IMR-90 (cell line): Measurements from ENCODE around the gene FRZB. TPM values are rescaled to one million over a fixed set of nuclear protein-coding genes. Genes with fewer than 3 reads are reported as not detected.

Experiments
- ATAC-seq: fragments of 200-7000 bp; cut with Tn5 transposase; 2 replicates; pipeline ENCODE4 v1.9.1; 2020; ENCODE audit warnings: low read depth, mild to moderate bottlenecking, moderate library complexity
- BruUV-seq: library from RNA; stranded (reverse); fragments of 400-500 nt; replicated peaks from 2 replicates; lab custom pipeline; 2021; lab: Mats Ljungman, UMichigan
- CTCF ChIA-PET: fragments of 300-600 bp; formaldehyde crosslinking; extraction: SDS; loops from one replicate; lab custom pipeline; 2021; ENCODE audit warnings: antibody characterized with exemption; lab: Yijun Ruan, JAX
- POLR2A ChIA-PET: fragments of 300-600 bp; sonication (Branson Sonifier 250); formaldehyde crosslinking; loops from one replicate; lab custom pipeline; 2022; ENCODE audit warnings: antibody characterized with exemption; ENCODE audit not compliant: unreplicated experiment; lab: Charles Lee
- DNase-seq: peaks from one replicate; pipeline ENCODE4 v3.0.0; 2013
- H2AFZ ChIP-seq: replicated peaks from 2 replicates; pipeline ENCODE3; 2013; ENCODE audit warnings: low read length, mild to moderate bottlenecking; ENCODE audit not compliant: poor library complexity
- H2AK5ac ChIP-seq: 2 replicates; pipeline ENCODE4 v1.6.1; 2013; ENCODE audit warnings: low read depth, low read length, inconsistent platforms
- H2AK9ac ChIP-seq: replicated peaks from 2 replicates; pipeline ENCODE3; 2013; ENCODE audit warnings: mild to moderate bottlenecking, low read depth, low read length, moderate library complexity; ENCODE audit not compliant: poor library complexity
- H2BK120ac ChIP-seq: 2 replicates; pipeline ENCODE4 v1.6.1; 2013; ENCODE audit warnings: low read depth, low read length, inconsistent platforms
- H2BK15ac ChIP-seq: 3 replicates; pipeline ENCODE4 v1.6.1; 2013; ENCODE audit warnings: low read depth, low read length, inconsistent platforms
- H2BK20ac ChIP-seq: 2 replicates; pipeline ENCODE4 v1.6.1; 2013; ENCODE audit warnings: low read depth, mild to moderate bottlenecking, inconsistent platforms, low read length, moderate library complexity
- H2BK5ac ChIP-seq: 2 replicates; pipeline ENCODE4 v1.6.1; 2013; ENCODE audit warnings: mild to moderate bottlenecking, low read depth, low read length, inconsistent platforms; ENCODE audit not compliant: poor library complexity, severe bottlenecking
- H3K14ac ChIP-seq: replicated peaks from 2 replicates; pipeline ENCODE4 v1.6.1; 2013; ENCODE audit warnings: low read depth, low read length, inconsistent platforms
- H3K18ac ChIP-seq: 2 replicates; pipeline ENCODE4 v1.6.1; 2013; ENCODE audit warnings: low read depth, low read length, control low read depth
- H3K23ac ChIP-seq: 2 replicates; pipeline ENCODE4 v1.6.1; 2013; ENCODE audit warnings: low read depth, low read length, inconsistent platforms
- H3K27ac ChIP-seq: 2 replicates; pipeline ENCODE4 v1.5.1; 2013; ENCODE audit warnings: mild to moderate bottlenecking, control low read depth, low read length; ENCODE audit not compliant: insufficient read depth
- H3K27me3 ChIP-seq: 2 replicates; pipeline ENCODE4 v1.6.1; 2013; ENCODE audit warnings: low read length; ENCODE audit not compliant: control insufficient read depth, insufficient read depth
- H3K36me3 ChIP-seq: 2 replicates; pipeline ENCODE4 v1.6.1; 2013; ENCODE audit warnings: low read length, mixed read lengths; ENCODE audit not compliant: control insufficient read depth, insufficient read depth
- H3K4ac ChIP-seq: 2 replicates; pipeline ENCODE4 v1.6.1; 2013; ENCODE audit warnings: low read depth, low read length, inconsistent platforms
- H3K4me1 ChIP-seq: 2 replicates; pipeline ENCODE4 v1.6.1; 2013; ENCODE audit warnings: low read length, mixed read lengths; ENCODE audit not compliant: control insufficient read depth, insufficient read depth
- H3K4me2 ChIP-seq: 2 replicates; pipeline ENCODE4 v1.6.1; 2013; ENCODE audit warnings: low read depth, mild to moderate bottlenecking, control low read depth, low read length, moderate library complexity
- H3K4me3 ChIP-seq: 2 replicates; pipeline ENCODE4 v1.5.1; 2013; ENCODE audit warnings: low read depth, mild to moderate bottlenecking, control low read depth, low read length, moderate library complexity; ENCODE audit not compliant: insufficient read depth
- H3K56ac ChIP-seq: 2 replicates; pipeline ENCODE4 v1.6.1; 2013; ENCODE audit warnings: low read length, inconsistent platforms; ENCODE audit not compliant: insufficient read depth; ENCODE audit errors: extremely low read depth
- H3K79me1 ChIP-seq, 2 experiments: 2 replicates each; pipeline ENCODE4 v1.6.1; 2013; ENCODE audit warnings: low read length in 2 of 2, inconsistent platforms in 1 of 2, low read depth in 1 of 2
- H3K9ac ChIP-seq: 2 replicates; pipeline ENCODE4 v1.6.1; 2013; ENCODE audit warnings: low read depth, low read length, control low read depth
- H3K9me1 ChIP-seq: 2 replicates; pipeline ENCODE4 v1.6.1; 2013; ENCODE audit warnings: low read length, inconsistent platforms; ENCODE audit not compliant: insufficient read depth
- H3K9me3 ChIP-seq: 2 replicates; pipeline ENCODE4 v1.6.1; 2013; ENCODE audit warnings: low read length; ENCODE audit not compliant: control insufficient read depth, insufficient read depth
- H4K20me1 ChIP-seq: 2 replicates; pipeline ENCODE4 v1.6.1; 2013; ENCODE audit warnings: low read length, inconsistent platforms; ENCODE audit not compliant: insufficient read depth
- H4K5ac ChIP-seq: 2 replicates; pipeline ENCODE4 v1.6.1; 2013; ENCODE audit warnings: mild to moderate bottlenecking, low read depth, low read length, control low read depth
- H4K8ac ChIP-seq, 2 experiments: 2 replicates each; pipeline ENCODE4 v1.6.1; 2013; ENCODE audit warnings: low read depth in 2 of 2, low read length in 2 of 2, control low read depth in 1 of 2, inconsistent platforms in 1 of 2
- H4K91ac ChIP-seq: 2 replicates; pipeline ENCODE4 v1.6.1; 2013; ENCODE audit warnings: low read depth, low read length, inconsistent platforms; ENCODE audit not compliant: insufficient read depth
- BHLHE40 ChIP-seq: fragments of 150-350 bp; IDR thresholded peaks from 2 replicates; pipeline ENCODE4 v1.6.1; 2016; ENCODE audit warnings: mild to moderate bottlenecking, low read depth, low read length
- CEBPB ChIP-seq: IDR thresholded peaks from 2 replicates; pipeline ENCODE4 v1.6.1; 2012; ENCODE audit warnings: low read depth, low read length, improper control_type of control experiment
- CHD1 ChIP-seq: IDR thresholded peaks from 2 replicates; pipeline ENCODE4 v1.6.1; 2012; ENCODE audit warnings: low read depth, low read length, improper control_type of control experiment
- MAFK ChIP-seq: IDR thresholded peaks from 2 replicates; pipeline ENCODE4 v1.6.1; 2012; ENCODE audit warnings: low read depth, low read length, improper control_type of control experiment
- MAZ ChIP-seq: IDR thresholded peaks from 2 replicates; pipeline ENCODE4 v1.6.1; 2012; ENCODE audit warnings: low read depth, mild to moderate bottlenecking, low read length, improper control_type of control experiment, moderate library complexity, borderline replicate concordance
- MXI1 ChIP-seq: IDR thresholded peaks from 2 replicates; pipeline ENCODE4 v1.6.1; 2012; ENCODE audit warnings: low read depth, mild to moderate bottlenecking, low read length, moderate library complexity, borderline replicate concordance
- NFE2L2 ChIP-seq: fragments of 150-350 bp; IDR thresholded peaks from 2 replicates; pipeline ENCODE4 v1.6.1; 2016; ENCODE audit warnings: low read depth, mild to moderate bottlenecking, low read length
- POLR2A ChIP-seq: IDR thresholded peaks from 2 replicates; pipeline ENCODE4 v1.6.1; 2012; ENCODE audit warnings: mild to moderate bottlenecking, low read depth, low read length
- RAD21 ChIP-seq: IDR thresholded peaks from 2 replicates; pipeline ENCODE4 v1.6.1; 2012; ENCODE audit warnings: low read length, improper control_type of control experiment
- RCOR1 ChIP-seq: IDR thresholded peaks from 2 replicates; pipeline ENCODE4 v1.6.1; 2012; ENCODE audit warnings: mild to moderate bottlenecking, low read length, improper control_type of control experiment; ENCODE audit not compliant: insufficient replicate concordance
- RFX5 ChIP-seq: IDR thresholded peaks from 2 replicates; pipeline ENCODE4 v1.8.0; 2012; ENCODE audit warnings: low read depth, mild to moderate bottlenecking, low read length, moderate library complexity
- SMC3 ChIP-seq: fragments of 150-350 bp; IDR thresholded peaks from 2 replicates; pipeline ENCODE4 v1.6.1; 2016; ENCODE audit warnings: low read depth, mild to moderate bottlenecking, antibody characterized with exemption, low read length, moderate library complexity
- WGBS, 2 experiments: methylation state at CpG; one replicate each; pipeline versions ENCODE4 v1.1.5 to v1.1.7; 2013; ENCODE audit warnings: missing lambda C conversion rate in 2 of 2; ENCODE audit not compliant: insufficient read length in 1 of 2; ENCODE audit errors: extremely low coverage in 2 of 2; 5-methylcytosine and 5-hydroxymethylcytosine counted together
- dilution Hi-C: fragments of 300-500 bp; cut with HindIII; formaldehyde crosslinking; loops from one replicate; pipeline ENCODE4 v1.14.3; 2018; ENCODE audit warnings: low sequenced_read_pairs; ENCODE audit not compliant: unreplicated experiment
- in situ Hi-C: fragments of 300-500 bp; cut with MboI; formaldehyde crosslinking; loops from 3 replicates; pipeline ENCODE4 v1.14.3; 2019; ENCODE audit warnings: low sequenced_read_pairs, inconsistent platforms, mixed read lengths
- intact Hi-C: fragments of 100-400 bp; cut with micrococcal nuclease; formaldehyde crosslinking; loops from 2 replicates; pipeline ENCODE4 v1.10.0; 2022
- polyA plus RNA-seq, 3 experiments: library from polyadenylated mRNA; depleted of rRNA; stranded (reverse); fragments of >200 nt; gene quantifications; 2 replicates each; pipeline ENCODE4 v1.2.3, GENCODE V29; 2012; ENCODE audit warnings: low replicate concordance in 1 of 3
- total RNA-seq: library from RNA; depleted of rRNA; stranded (reverse); fragments of >200 nt; gene quantifications from 2 replicates; pipeline ENCODE4 v1.2.3, GENCODE V29; 2012
- TF ChIP-seq, protein P1 (sequence below): fragments of 150-350 bp; IDR thresholded peaks from 2 replicates; pipeline ENCODE4 v1.6.1; 2016; ENCODE audit warnings: low read depth, mild to moderate bottlenecking, low read length, moderate library complexity, borderline replicate concordance
- TF ChIP-seq, protein P2 (sequence below): fragments of 150-350 bp; IDR thresholded peaks from 2 replicates; pipeline ENCODE4 v1.6.1; 2017; ENCODE audit warnings: mild to moderate bottlenecking, antibody characterized with exemption, low read length, low read depth
- TF ChIP-seq, protein P3 (sequence below): conservative IDR thresholded peaks from 2 replicates; pipeline ENCODE4 v1.5.1; 2012; ENCODE audit warnings: mild to moderate bottlenecking, low read depth, low read length, improper control_type of control experiment

The FRZB gene
- total and polyA plus RNA-seq, 2 of the 4 experiments (the other 2 are of a cell fraction), result 0.18 to 1.2 TPM

DNA sequence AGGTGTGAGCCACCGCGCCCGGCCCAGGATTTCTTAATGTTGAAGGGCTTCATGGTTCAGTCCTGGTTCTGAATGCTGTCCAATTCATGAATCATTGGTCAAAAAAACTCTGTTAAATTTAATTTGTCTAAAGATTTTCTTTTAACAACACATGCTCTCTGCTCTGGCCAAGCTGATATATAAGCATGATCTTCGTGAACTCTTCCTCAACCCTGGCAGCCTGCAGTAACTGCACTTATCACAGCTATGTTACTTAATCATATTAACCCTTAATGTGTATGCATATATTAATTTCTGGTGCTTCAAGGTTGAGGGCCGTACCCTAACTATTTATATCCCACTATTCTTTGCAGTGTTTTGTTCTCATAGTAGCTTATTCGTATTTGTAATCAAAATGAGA is 29.4 kb upstream of the FRZB start:
- dilution Hi-C loops, result no loop called here
- TF ChIP-seq RCOR1 (no peak), RFX5 (no peak), BHLHE40 (no peak), MAFK (no peak), POLR2A (no peak), CEBPB (no peak), SMC3 (no peak), MXI1 (no peak), NFE2L2 (no peak), CHD1 (no peak), RAD21 (no peak), MAZ (no peak)
- TF ChIP-seq, protein P1, sequence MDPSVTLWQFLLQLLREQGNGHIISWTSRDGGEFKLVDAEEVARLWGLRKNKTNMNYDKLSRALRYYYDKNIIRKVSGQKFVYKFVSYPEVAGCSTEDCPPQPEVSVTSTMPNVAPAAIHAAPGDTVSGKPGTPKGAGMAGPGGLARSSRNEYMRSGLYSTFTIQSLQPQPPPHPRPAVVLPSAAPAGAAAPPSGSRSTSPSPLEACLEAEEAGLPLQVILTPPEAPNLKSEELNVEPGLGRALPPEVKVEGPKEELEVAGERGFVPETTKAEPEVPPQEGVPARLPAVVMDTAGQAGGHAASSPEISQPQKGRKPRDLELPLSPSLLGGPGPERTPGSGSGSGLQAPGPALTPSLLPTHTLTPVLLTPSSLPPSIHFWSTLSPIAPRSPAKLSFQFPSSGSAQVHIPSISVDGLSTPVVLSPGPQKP, result no peak
- TF ChIP-seq, protein P2, sequence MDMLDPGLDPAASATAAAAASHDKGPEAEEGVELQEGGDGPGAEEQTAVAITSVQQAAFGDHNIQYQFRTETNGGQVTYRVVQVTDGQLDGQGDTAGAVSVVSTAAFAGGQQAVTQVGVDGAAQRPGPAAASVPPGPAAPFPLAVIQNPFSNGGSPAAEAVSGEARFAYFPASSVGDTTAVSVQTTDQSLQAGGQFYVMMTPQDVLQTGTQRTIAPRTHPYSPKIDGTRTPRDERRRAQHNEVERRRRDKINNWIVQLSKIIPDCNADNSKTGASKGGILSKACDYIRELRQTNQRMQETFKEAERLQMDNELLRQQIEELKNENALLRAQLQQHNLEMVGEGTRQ, result no peak
- TF ChIP-seq, protein P3, sequence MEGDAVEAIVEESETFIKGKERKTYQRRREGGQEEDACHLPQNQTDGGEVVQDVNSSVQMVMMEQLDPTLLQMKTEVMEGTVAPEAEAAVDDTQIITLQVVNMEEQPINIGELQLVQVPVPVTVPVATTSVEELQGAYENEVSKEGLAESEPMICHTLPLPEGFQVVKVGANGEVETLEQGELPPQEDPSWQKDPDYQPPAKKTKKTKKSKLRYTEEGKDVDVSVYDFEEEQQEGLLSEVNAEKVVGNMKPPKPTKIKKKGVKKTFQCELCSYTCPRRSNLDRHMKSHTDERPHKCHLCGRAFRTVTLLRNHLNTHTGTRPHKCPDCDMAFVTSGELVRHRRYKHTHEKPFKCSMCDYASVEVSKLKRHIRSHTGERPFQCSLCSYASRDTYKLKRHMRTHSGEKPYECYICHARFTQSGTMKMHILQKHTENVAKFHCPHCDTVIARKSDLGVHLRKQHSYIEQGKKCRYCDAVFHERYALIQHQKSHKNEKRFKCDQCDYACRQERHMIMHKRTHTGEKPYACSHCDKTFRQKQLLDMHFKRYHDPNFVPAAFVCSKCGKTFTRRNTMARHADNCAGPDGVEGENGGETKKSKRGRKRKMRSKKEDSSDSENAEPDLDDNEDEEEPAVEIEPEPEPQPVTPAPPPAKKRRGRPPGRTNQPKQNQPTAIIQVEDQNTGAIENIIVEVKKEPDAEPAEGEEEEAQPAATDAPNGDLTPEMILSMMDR, result no peak
- Histone ChIP-seq H3K9me3 (no peaks in the 10 kb centered on the region), H3K27me3 (no peaks in the 10 kb centered on the region), H2BK15ac (no peak overlapping the region), H3K56ac (no peak overlapping the region), H2AK5ac (no peak overlapping the region), H3K4me1 (peaks cover 2% of the 10 kb centered on the region; the same call in 1 of the 2 replicates), H4K20me1 (no peaks in the 10 kb centered on the region), H3K79me1 (no peaks in the 10 kb centered on the region), H2BK120ac (no peak overlapping the region), H2BK5ac (no peak overlapping the region), H2AFZ (no peak overlapping the region), H3K4ac (no peak overlapping the region), H2BK20ac (no peak overlapping the region), H3K4me3 (no peak overlapping the region), H3K9ac (no peak overlapping the region), H3K18ac (no peak overlapping the region), H3K9me1 (no peaks in the 10 kb centered on the region), H4K5ac (no peak overlapping the region), H3K27ac (no peak overlapping the region), H3K4me2 (no peak overlapping the region), H3K36me3 (no peaks in the 10 kb centered on the region), H4K91ac (no peak overlapping the region), H2AK9ac (no peak overlapping the region), H3K14ac (no peak overlapping the region), H4K8ac (no peak overlapping the region), H3K23ac (no peak overlapping the region)
- POLR2A ChIA-PET, result no interaction called here
- DNase-seq, result no peak
- intact Hi-C loops, result no loop called here
- no peak for ATAC-seq
- in situ Hi-C loops, result no loop called here
- no CpG with 5 or more reads among the region's 6 CpGs for WGBS, 2 experiments
- BruUV-seq, result no TSS peak
- CTCF ChIA-PET, result no interaction called here
